AG04450 (cell line): ENCODE data around the gene QRICH1. TPM values are rescaled to one million over a fixed set of nuclear protein-coding genes. Genes with fewer than 3 reads are reported as not detected.
A peak's percentile ranks its signal among the peaks of the same experiment; 100 is the strongest.

ENCODE experiments used
- CTCF ChIA-PET: fragments of 300-600, 350-600 bp; formaldehyde crosslinking; extraction: SDS; loops from one replicate; lab custom pipeline; 2022; ENCODE audit warnings: antibody characterized with exemption, inconsistent platforms; lab: Charles Lee
- POLR2A ChIA-PET: fragments of 350-600 bp; formaldehyde crosslinking; extraction: SDS; loops from one replicate; lab custom pipeline; 2021; ENCODE audit warnings: antibody characterized with exemption, inconsistent platforms; lab: Yijun Ruan, JAX
- DNase-seq: peaks from one replicate; pipeline ENCODE4 v3.0.0-alpha.2; 2011; ENCODE audit warnings: low read depth, low spot score
- H3K27ac ChIP-seq: one replicate; pipeline ENCODE4 v1.5.1; 2012; ENCODE audit warnings: low read depth, low read length, control low read depth
- H3K27me3 ChIP-seq: one replicate; pipeline ENCODE4 v1.6.0; 2012; ENCODE audit warnings: low read length; ENCODE audit not compliant: control insufficient read depth, insufficient read depth
- H3K4me3 ChIP-seq: 2 replicates; pipeline ENCODE4 v1.5.1; 2011; ENCODE audit warnings: mild to moderate bottlenecking, low read depth, low read length, control low read depth
- H3K9me3 ChIP-seq: 2 replicates; pipeline ENCODE4 v1.5.1; 2012; ENCODE audit warnings: low read length; ENCODE audit not compliant: control insufficient read depth, insufficient read depth
- polyA plus RNA-seq: library from polyadenylated mRNA; depleted of rRNA; stranded (reverse); fragments of >200 nt; gene quantifications from 2 replicates; pipeline ENCODE4 v1.2.3, GENCODE V29; 2011
- TF ChIP-seq, protein P1 (sequence below): IDR thresholded peaks from 2 replicates; pipeline ENCODE4 v1.5.1; 2011; ENCODE audit warnings: low read depth, low read length, control low read depth, inconsistent platforms

QRICH1 gene
- polyA plus RNA-seq, 1 experiment, result 69.7 TPM

DNA sequence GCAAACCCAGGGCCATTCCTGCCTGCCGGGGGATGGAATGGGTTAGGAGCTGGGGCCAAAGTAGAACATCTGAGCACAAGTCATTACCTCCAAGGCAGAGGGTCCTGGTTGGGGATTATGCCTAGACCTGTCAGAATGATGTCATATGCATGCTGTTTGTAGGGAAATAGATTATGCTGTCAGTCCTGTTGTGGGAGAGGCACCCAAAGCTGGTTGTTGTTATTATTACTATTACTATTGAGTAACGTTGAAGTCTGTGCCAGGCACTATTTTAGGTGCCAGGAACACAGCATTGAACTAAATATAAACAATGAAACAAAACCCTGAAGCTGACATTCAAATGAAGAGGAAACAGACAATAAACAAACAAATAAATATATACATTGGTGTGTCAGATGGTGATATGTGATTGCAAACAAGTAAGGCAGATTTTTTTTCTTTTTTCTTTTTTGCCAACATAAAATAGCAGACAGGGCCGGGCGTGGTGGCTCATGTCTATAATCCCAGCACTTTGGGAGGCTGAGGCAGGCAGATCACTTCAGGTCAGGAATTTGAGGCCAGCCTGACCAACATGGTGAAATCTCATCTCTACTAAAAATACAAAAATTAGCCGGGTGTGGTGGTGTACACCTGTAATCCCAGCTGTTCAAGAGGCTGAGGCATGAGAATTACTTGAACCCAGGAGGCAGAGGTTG, 101.9 kb downstream of the QRICH1 start:
- Histone ChIP-seq H3K27ac (no peak overlapping the region), H3K4me3 (peak overlapping the region; percentile 80), H3K9me3 (no peaks in the 10 kb centered on the region), H3K27me3 (no peaks in the 10 kb centered on the region)
- TF ChIP-seq, protein P1, sequence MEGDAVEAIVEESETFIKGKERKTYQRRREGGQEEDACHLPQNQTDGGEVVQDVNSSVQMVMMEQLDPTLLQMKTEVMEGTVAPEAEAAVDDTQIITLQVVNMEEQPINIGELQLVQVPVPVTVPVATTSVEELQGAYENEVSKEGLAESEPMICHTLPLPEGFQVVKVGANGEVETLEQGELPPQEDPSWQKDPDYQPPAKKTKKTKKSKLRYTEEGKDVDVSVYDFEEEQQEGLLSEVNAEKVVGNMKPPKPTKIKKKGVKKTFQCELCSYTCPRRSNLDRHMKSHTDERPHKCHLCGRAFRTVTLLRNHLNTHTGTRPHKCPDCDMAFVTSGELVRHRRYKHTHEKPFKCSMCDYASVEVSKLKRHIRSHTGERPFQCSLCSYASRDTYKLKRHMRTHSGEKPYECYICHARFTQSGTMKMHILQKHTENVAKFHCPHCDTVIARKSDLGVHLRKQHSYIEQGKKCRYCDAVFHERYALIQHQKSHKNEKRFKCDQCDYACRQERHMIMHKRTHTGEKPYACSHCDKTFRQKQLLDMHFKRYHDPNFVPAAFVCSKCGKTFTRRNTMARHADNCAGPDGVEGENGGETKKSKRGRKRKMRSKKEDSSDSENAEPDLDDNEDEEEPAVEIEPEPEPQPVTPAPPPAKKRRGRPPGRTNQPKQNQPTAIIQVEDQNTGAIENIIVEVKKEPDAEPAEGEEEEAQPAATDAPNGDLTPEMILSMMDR, result no peak
- ChIA-PET POLR2A (interaction anchor here (1.7 to 3.9 kb wide), 2 partner anchors 14 to 29 kb away, joined by 11 to 70 read pairs; partner anchors contain the start of genes NDUFAF3 and WDR6), CTCF (interaction anchor here (0.6 to 3.6 kb wide), 2 partner anchors 15 to 922 kb away, joined by 4 to 18 read pairs; partner anchors contain the start of gene WDR6)
- no peak for DNase-seq

DNA sequence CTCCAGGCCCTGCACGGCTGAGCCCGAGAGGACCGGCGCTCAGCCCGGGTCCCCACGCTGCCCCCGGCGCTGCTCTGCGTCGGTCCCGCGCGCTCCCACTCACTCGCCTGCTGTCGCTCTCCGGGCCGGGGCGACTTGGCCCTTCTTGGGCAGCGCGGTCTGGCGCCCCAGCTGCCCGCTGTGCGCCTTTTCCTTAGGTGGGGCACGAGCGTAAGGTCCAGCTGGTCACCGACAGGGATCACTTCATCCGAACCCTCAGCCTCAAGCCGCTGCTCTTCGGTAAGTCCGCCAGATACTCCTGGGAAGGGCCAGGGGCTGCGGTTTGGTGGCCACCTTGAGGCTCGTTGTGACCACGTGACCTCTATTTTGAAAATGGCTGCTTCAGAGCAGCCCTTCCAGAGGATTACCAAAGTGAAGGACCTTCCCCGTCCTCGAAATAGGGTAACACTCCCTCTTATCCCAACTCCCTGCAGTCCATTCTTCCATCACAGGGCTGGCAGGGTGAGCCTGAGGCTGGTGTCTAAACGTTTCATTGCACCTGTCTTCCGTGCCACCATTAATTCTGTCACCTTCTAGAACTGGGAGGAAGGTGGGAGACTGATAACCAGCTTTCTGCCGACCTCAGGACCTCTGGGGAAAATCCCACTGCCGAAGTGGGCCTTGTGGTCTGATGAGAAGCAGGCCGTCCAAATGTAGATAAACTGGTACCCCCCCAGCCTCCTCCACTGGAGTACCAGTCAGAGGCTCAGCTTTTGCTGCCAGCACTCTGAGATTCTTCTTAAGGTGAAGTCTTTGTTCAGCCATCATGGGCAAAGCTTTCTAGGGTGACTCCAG, 103.0 kb downstream of the QRICH1 start:
- DNase-seq, result no peak
- ChIA-PET CTCF (interaction anchor here (0.6 to 3.6 kb wide), 3 partner anchors 16 to 1619 kb away, joined by 3 to 18 read pairs (median 3); partner anchors contain the start of gene WDR6), POLR2A (interaction anchor here (0.6 to 3.9 kb wide), 3 partner anchors 15 to 68 kb away, joined by 3 to 70 read pairs (median 11); partner anchors contain the start of genes NDUFAF3 and WDR6)
- no peaks in the 10 kb centered on the region for H3K9me3 ChIP-seq
- H3K27ac ChIP-seq, result peak overlapping the region; percentile 31
- H3K4me3 ChIP-seq, result peak overlapping the region; percentile 80
- TF ChIP-seq, protein P1, result no peak
- no peaks in the 10 kb centered on the region for H3K27me3 ChIP-seq

DNA sequence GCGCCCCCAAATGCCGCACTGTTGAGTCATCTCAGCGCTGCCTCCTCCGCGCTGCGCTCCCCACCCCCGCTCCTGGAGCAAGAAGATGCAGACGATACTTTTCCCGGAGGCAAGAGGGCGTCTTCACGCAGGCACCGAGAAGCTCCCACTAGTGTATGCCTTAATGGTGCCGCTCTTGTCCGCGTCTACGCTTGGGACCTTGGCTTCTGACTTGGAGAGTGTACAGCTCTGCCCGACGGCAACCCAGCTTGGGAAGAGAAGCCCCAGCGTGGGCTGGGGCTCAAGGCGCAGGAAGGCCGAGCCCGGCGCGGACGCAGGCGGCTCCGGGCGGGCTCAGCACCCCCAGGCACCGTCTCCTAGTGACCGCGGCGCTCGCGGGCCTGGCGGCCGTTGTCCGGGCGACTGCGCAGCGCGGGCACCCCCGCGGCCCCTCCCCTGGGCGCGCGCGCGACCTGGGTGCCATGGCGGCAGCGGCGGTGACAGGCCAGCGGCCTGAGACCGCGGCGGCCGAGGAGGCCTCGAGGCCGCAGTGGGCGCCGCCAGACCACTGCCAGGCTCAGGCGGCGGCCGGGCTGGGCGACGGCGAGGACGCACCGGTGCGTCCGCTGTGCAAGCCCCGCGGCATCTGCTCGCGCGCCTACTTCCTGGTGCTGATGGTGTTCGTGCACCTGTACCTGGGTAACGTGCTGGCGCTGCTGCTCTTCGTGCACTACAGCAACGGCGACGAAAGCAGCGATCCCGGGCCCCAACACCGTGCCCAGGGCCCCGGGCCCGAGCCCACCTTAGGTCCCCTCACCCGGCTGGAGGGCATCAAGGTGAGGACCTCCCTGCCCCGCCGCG, 103.9 kb downstream of the QRICH1 start, which contains the start of gene P4HTM:
P4HTM (plus strand) TSS at position 446 of the 840 bp plus-strand sequence; CDS start at position 462, 16 bp downstream.
- ChIA-PET CTCF (interaction anchor here (0.6 to 4.9 kb wide), 11 partner anchors 10 to 1620 kb away, joined by 3 to 37 read pairs (median 4); partner anchors contain the start of genes NDUFAF3, QRICH1 and WDR6), POLR2A (interaction anchor here (0.6 to 3.9 kb wide), 11 partner anchors 16 to 104 kb away, joined by 3 to 70 read pairs (median 6); partner anchors contain the start of genes DALRD3, IMPDH2, NDUFAF3 and QRICH1)
- TF ChIP-seq, protein P1, result peak; percentile 59
- Histone ChIP-seq H3K27ac (peak within 1 kb of the TSS; percentile 99), H3K9me3 (no peaks in the 10 kb centered on the region), H3K4me3 (peak within 1 kb of the TSS; percentile 80), H3K27me3 (no peaks in the 10 kb centered on the region)
- DNase-seq, result peak; percentile 87

DNA sequence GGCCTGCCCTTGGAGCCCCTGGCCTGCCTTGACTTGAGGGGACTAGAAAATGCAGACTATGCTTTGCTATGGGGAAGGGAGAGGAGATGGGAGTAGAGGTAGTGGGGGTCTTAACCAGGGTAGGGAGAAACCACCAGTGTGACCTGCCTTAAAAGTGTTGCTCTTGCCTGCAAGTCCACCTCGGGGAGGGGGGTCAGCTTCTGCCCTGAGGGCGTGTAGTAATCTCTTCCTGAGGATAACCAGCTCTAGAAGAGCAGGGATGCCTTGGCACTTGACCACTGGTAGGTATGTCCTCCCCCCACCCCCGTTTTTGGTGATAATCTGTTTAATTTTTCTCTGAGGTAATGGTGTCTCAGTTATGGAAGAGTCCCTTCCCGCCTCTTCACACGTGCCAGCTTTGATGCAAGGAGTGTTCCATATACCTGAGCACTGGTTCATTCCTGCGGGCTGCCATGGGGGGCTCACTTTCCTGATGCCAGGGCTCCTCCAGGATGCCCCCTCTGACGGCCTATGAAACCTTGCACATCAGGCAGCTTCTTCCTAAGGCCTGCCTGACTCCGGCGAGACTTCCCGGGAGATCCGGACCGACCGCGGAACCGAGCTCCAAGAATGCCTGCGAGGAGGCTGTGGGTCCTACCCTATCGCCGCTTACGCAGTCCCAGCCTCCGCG, 104.6 kb downstream of the QRICH1 start:
- Histone ChIP-seq H3K4me3 (peak overlapping the region; percentile 80), H3K27me3 (no peaks in the 10 kb centered on the region), H3K9me3 (no peaks in the 10 kb centered on the region), H3K27ac (peak overlapping the region; percentile 99)
- CTCF ChIA-PET, result interaction anchor here (0.6 to 4.9 kb wide), 12 partner anchors 11 to 460 kb away, joined by 3 to 37 read pairs (median 4); partner anchors contain the start of genes NDUFAF3, QRICH1 and WDR6
- DNase-seq, result no peak
- TF ChIP-seq, protein P1, result no peak
- POLR2A ChIA-PET, result interaction anchor here (0.7 to 3.9 kb wide), 10 partner anchors 17 to 104 kb away, joined by 3 to 70 read pairs (median 8); partner anchors contain the start of genes DALRD3, IMPDH2, NDUFAF3 and QRICH1
